Effector memory CD4-positive, alpha-beta T cell (primary cell): ENCODE measurements around the gene HPCAL1.
"Not testable (repeated sequence)": the region's sequence is repeated elsewhere in the genome, so short reads cannot be mapped to it uniquely, and the experiment has no call there.

Experiments used
- DNase-seq, 3 donors: peaks; one replicate each; pipeline ENCODE4 v3.0.0-alpha.2; 2020
- H3K27ac ChIP-seq: 2 replicates; pipeline ENCODE4 v1.7.0; 2013; ENCODE audit warnings: mild to moderate bottlenecking, low read length, moderate library complexity; ENCODE audit not compliant: insufficient read depth, poor library complexity, severe bottlenecking
- H3K27me3 ChIP-seq: replicated peaks from 2 replicates; pipeline ENCODE4 v1.7.0; 2013; ENCODE audit warnings: mild to moderate bottlenecking, low read length; ENCODE audit not compliant: insufficient read depth, control insufficient read depth, poor library complexity, severe bottlenecking
- H3K36me3 ChIP-seq: 2 replicates; pipeline ENCODE4 v1.7.0; 2013; ENCODE audit warnings: mild to moderate bottlenecking, low read length, moderate library complexity; ENCODE audit not compliant: control insufficient read depth, insufficient read depth
- H3K4me1 ChIP-seq: 2 replicates; pipeline ENCODE4 v1.7.0; 2013; ENCODE audit warnings: low read length, mild to moderate bottlenecking; ENCODE audit not compliant: control insufficient read depth, insufficient read depth, poor library complexity, severe bottlenecking
- H3K4me3 ChIP-seq: 2 replicates; pipeline ENCODE4 v1.7.0; 2013; ENCODE audit warnings: low read length, low read depth, mild to moderate bottlenecking; ENCODE audit not compliant: insufficient read depth, poor library complexity, severe bottlenecking
- H3K9me3 ChIP-seq: 2 replicates; pipeline ENCODE4 v1.7.0; 2013; ENCODE audit warnings: mild to moderate bottlenecking, low read length, moderate library complexity; ENCODE audit not compliant: control insufficient read depth

HPCAL1 gene

DNA sequence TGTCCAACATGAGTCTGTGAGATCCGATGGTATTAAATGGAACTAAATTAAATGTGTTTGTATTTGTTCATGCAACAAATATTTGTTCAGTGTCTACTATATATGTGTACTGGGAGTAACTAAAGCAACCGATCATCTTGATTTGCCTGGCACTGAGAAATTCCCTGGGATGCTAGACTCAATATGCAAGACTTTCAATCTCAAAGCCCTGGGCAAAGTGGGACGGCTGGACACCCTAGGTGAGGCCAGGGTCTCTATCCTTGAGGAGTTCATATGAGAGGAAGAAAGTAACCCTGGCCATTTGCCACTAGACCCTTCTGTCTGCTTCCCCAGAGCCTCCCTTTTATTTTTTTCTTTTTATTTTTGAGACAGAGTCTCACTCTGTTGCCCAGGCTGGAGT lies 44.0 kb upstream of the HPCAL1 start:
- Histone ChIP-seq H3K4me3 (no peak overlapping the region), H3K27me3 (no peaks in the 10 kb centered on the region), H3K36me3 (no peaks in the 10 kb centered on the region), H3K27ac (no peak overlapping the region), H3K9me3 (no peaks in the 10 kb centered on the region), H3K4me1 (no peaks in the 10 kb centered on the region)
- no peak for DNase-seq

DNA sequence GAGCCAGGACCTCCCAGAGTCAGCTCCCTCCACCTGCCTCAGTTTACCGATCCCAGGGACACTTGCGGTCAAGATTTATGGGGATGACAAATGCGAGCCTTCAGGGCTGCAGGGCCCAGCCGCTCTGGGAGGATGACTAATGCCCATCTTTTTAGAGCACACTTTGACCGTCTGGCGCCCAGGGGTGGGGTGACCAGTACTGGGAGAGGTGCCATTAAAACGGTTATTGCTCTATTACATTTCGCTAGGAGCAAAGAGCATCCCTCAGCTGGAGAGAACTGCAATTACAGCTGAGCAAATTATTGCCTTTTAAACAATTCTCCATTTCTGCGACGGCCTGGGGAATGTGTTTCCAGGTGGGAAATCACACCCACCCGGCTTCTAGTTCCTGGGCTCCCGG lies 42.6 kb upstream of the HPCAL1 start:
- H3K9me3 ChIP-seq, result no peaks in the 10 kb centered on the region
- H3K4me1 ChIP-seq, result no peaks in the 10 kb centered on the region
- H3K27me3 ChIP-seq, result no peaks in the 10 kb centered on the region
- DNase-seq, result no peak
- no peak overlapping the region for H3K4me3 ChIP-seq
- no peaks in the 10 kb centered on the region for H3K36me3 ChIP-seq
- H3K27ac ChIP-seq, result no peak overlapping the region

DNA sequence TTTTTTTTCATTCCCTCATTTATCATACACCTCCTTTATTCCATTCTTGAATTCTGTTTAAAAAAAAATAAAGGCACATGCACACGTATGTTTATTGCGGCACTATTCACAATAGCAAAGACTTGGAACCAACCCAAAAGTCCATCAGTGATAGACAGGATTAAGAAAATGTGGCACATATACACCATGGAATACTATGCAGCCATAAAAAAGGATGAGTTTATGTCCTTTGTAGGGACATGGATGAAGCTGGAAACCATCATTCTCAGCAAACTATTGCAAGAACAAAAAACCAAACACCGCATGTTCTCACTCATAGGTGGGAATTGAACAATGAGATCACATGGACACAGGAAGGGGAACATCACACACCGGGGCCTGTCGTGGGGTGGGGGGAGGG lies 39.2 kb upstream of the HPCAL1 start:
- not testable (repeated sequence) for DNase-seq, H3K9me3 ChIP-seq, H3K4me1 ChIP-seq, H3K4me3 ChIP-seq, H3K36me3 ChIP-seq, H3K27me3 ChIP-seq, H3K27ac ChIP-seq

DNA sequence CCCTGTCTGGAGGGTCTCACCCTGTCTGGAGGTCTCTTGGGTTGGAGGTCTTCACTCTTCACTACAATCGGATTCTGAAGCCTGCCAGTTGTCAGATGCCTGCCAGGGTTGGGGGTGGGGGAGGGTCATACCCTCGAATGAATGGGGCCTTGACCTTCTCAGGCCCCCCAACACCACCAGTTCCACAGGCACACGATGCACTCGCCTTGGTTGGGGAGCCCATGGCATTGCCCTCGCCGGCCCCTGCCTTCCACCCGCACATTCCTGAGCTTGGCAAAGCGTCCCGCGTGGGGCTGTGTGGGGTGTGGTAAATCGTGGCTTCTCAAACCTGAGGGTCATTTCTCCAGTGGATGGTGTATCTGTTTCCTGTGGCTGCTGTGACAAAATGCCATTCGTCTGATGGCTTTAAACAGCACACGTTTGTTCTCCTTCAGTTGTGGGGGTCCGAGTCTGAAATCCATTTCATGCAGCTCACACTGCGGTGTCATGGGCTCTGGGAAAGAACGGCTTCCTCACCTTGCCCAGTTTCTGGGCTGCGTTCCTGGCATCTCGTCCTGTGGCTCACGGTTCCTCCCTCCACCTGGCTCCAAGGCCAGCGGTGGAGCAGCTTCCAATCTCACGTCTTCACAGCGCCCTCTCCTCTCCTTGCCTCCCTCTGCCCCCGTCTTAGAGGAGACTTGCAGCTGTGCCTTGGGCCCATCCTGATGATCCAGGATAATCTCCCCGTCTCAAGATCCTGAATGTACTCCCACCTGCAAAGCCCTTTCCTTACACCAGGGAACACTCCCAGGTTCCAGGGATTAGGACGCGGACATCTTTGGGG lies 38.0 kb upstream of the HPCAL1 start:
- DNase-seq, result no peak
- H3K27ac ChIP-seq, result no peak overlapping the region
- H3K4me1 ChIP-seq, result no peaks in the 10 kb centered on the region
- no peaks in the 10 kb centered on the region for H3K27me3 ChIP-seq
- H3K9me3 ChIP-seq, result no peaks in the 10 kb centered on the region
- H3K36me3 ChIP-seq, result no peaks in the 10 kb centered on the region
- H3K4me3 ChIP-seq, result no peak overlapping the region

DNA sequence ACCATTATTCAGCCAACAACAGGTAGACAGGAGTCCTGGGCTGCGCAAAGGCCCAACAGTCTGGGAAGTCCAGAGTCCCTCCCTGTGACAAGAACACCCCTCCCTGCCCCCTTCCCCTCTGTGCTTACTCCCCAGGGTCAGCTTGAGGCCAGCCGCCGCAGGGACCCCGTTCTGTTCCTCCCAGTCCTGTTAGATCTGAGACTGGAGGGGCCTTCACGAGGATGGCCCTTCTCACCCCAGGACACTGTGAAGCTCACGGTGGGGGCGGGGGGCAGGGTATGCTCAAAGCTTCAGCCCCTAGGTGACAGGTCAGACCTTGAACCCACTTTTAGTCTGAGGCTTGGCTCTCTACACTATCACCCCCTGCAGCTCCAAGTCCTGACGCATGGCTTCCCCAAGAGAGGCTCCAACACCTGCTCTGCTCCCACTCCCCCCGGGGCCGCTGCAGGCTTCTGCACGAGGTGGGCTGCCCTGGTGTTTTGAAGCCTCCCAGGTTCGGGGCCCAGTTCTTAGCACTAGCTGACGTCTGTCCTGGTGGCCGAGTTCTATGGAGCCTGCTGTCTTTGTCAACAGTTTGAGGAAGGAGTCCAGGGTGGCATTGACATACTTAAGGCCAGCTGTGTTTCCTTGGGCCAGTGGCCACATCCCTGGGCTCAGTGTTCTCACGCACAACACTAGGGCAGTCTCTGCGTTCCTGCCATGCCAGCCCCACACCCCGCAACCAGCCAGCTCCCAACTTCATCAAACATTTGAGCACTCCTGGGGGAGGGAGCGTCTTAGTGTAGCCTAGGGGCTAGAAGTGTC lies 37.2 kb upstream of the HPCAL1 start:
- peaks cover 1% of the 10 kb centered on the region for H3K4me1 ChIP-seq
- H3K36me3 ChIP-seq, result no peaks in the 10 kb centered on the region
- H3K27ac ChIP-seq, result no peak overlapping the region
- H3K27me3 ChIP-seq, result no peaks in the 10 kb centered on the region
- H3K4me3 ChIP-seq, result no peak overlapping the region
- no peak for DNase-seq
- H3K9me3 ChIP-seq, result no peaks in the 10 kb centered on the region

DNA sequence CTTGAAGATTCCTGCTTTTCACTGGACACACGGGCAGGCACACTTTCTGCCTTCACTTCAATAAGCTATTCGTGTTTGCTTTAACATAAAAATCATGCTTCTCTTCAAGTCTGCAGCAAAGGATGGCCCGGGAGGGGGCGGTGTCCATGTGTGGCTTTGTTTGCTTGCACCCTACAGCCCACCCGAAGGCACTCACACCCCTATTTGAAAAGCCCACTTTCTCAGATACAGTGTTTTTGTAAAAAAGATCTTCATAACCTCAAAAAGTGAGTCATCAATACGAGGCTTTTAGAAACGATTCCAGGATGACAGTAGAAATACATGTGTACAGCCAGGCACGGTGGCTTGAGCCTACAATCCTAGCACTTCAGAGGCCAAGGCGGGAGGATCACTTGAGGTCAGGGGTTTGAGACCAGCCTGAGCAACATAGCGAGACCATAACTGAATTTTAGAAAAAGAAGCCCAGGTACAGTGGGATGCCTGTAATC lies 36.5 kb upstream of the HPCAL1 start:
- no peak for DNase-seq
- Histone ChIP-seq H3K36me3 (no peaks in the 10 kb centered on the region), H3K4me3 (no peak overlapping the region), H3K9me3 (no peaks in the 10 kb centered on the region), H3K27ac (no peak overlapping the region), H3K4me1 (peaks cover 5% of the 10 kb centered on the region), H3K27me3 (no peaks in the 10 kb centered on the region)

DNA sequence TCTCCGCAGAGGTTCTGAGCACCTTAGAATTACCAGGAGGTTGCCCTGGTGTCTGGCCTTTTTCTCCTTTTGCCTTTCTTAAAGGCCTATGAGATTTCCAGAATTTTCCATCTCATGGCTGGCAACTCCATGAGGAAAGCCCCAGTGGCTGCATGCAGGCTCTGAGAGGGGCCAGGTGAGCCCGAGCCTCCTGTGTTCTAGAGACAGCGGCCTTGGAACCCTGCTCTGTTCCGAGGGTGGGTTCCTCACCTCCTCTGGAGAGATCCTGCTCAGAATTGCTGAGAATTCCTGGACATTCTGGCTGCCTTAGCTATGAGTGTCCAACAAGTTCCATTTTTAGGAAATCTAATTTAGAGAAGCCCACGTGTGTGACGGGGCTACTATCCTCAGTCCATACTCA lies 35.7 kb upstream of the HPCAL1 start:
- no peaks in the 10 kb centered on the region for H3K27me3 ChIP-seq
- no peaks in the 10 kb centered on the region for H3K36me3 ChIP-seq
- H3K9me3 ChIP-seq, result no peaks in the 10 kb centered on the region
- no peak for DNase-seq
- no peak overlapping the region for H3K27ac ChIP-seq
- peaks cover 5% of the 10 kb centered on the region for H3K4me1 ChIP-seq
- H3K4me3 ChIP-seq, result no peak overlapping the region

DNA sequence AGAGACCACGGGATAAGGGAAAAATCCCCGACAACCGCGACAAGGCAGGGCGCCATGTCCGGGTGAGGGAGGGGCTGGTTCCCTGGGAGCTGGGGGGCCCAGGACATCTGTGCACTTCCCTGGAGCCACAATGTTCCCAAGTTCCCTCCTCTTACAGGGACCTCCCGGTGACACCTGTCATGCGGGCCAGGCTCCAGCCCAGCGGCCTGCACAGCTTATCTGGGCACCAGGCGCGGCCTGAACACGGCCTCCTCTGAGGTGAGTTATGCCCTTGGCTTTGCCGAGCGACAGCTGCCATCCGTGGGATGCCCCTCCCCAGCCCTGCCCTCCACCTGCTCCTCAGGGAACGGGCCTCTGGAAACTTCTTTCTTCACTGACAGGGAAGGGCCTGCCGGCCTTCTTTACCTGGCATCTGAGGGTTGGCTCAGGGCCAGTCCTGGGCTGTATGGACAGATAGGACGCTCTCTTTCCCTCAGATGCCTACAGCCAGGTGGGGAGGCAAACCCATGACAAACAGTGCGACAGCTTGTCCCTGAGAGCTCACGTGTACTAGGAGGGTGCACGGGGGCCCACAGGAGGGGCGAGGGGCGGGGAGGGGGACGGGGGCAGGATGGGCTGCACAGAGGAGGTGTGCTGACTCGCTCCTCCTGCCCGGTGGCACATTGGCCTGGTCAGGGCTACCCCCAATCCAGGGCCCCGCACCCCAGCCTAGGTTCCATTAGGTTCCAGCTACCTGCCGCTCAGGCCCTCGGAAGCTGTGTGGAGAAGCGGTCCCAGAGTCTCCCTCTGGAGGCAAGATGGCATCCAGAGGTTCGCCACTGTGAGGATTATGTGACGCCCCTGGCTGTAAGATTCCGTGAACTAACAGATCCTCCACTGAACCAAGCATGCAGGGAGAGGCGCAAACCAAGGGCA lies 34.9 kb upstream of the HPCAL1 start:
- no peaks in the 10 kb centered on the region for H3K9me3 ChIP-seq
- H3K27ac ChIP-seq, result no peak overlapping the region
- H3K36me3 ChIP-seq, result no peaks in the 10 kb centered on the region
- H3K4me1 ChIP-seq, result peaks cover 5% of the 10 kb centered on the region
- no peaks in the 10 kb centered on the region for H3K27me3 ChIP-seq
- no peak for DNase-seq
- no peak overlapping the region for H3K4me3 ChIP-seq

DNA sequence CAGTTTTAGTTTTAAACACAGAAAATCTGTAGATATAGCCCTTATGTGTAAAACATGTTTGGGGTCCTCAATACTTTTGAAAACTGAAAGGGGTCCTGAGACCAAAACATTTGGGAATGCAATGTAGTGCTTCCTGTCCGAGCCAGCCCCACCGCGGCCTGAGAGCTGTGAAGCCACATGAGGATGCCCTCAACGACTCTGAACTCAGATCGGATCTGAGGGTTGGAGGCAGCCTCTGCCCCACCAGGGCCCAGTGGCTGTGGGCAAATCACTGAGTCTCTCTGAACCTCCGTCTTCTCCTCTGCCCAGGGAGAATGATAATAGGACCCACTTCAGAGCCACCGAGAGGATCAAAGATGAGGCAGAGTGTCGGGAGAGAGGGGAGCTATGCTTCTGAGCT lies 33.4 kb upstream of the HPCAL1 start:
- Histone ChIP-seq H3K9me3 (no peaks in the 10 kb centered on the region), H3K27ac (no peak overlapping the region), H3K4me1 (peaks cover 5% of the 10 kb centered on the region), H3K36me3 (no peaks in the 10 kb centered on the region), H3K27me3 (no peaks in the 10 kb centered on the region), H3K4me3 (no peak overlapping the region)
- DNase-seq, result no peak
